B cell (primary cell): ENCODE measurements around the gene SLIT3. TPM values are rescaled to one million over a fixed set of nuclear protein-coding genes. Genes with fewer than 3 reads are reported as not detected.

ENCODE experiments used
- ATAC-seq: fragments of 200-7000 bp; cut with Tn5 transposase; one replicate; pipeline ENCODE4 v1.10.0; 2021; ENCODE audit warnings: low read depth, mild to moderate bottlenecking, moderate number of reproducible peaks, moderate library complexity
- CTCF ChIA-PET: fragments of 350-600 bp; sonication (Branson Sonifier 250); formaldehyde crosslinking; loops from one replicate; lab custom pipeline; 2021; ENCODE audit warnings: antibody characterized with exemption, inconsistent platforms; lab: Charles Lee
- POLR2A ChIA-PET: fragments of 350-600 bp; sonication (Branson Sonifier 250); formaldehyde crosslinking; loops from one replicate; lab custom pipeline; 2021; ENCODE audit warnings: antibody characterized with exemption; lab: Charles Lee
- DNase-seq: peaks from one replicate; pipeline ENCODE4 v3.0.0; 2013
- H2AFZ ChIP-seq: 2 replicates; pipeline ENCODE4 v1.6.1; 2012; ENCODE audit warnings: mild to moderate bottlenecking, low read depth, low read length; ENCODE audit not compliant: insufficient read depth, poor library complexity, severe bottlenecking
- H3K27ac ChIP-seq, 2 donors: 1 replicate in 1 of 2; 2 replicates in 1 of 2; pipeline ENCODE4 v1.5.1; 2012 to 2013; ENCODE audit warnings: low read length in 2 of 2, mild to moderate bottlenecking in 2 of 2, moderate library complexity in 1 of 2
- H3K27me3 ChIP-seq, 4 experiments: fragments of 200-600 bp in 1 of 4; sonication (generic) in 1 of 4; replicated peaks in 1 of 4; 1 replicate in 2 of 4; 2 replicates in 2 of 4; pipeline versions ENCODE4 v1.6.1 to v1.7.0; 2013 to 2016; ENCODE audit warnings: low read length in 3 of 4, mild to moderate bottlenecking in 2 of 4, mixed read lengths in 1 of 4, moderate library complexity in 1 of 4; ENCODE audit not compliant: insufficient read depth in 4 of 4, control insufficient read depth in 3 of 4; ENCODE audit errors: control extremely low read depth in 1 of 4
- H3K36me3 ChIP-seq, 2 experiments: replicated peaks in 1 of 2; 1 replicate in 1 of 2; 2 replicates in 1 of 2; pipeline versions ENCODE4 v1.6.1 to v1.7.1; 2013; ENCODE audit warnings: low read length in 1 of 2; ENCODE audit not compliant: insufficient read depth in 2 of 2, control insufficient read depth in 1 of 2; ENCODE audit errors: control extremely low read depth in 1 of 2, extremely low read depth in 1 of 2
- H3K4me1 ChIP-seq, 2 donors: fragments of 200-600 bp in 1 of 2; sonication (generic) in 1 of 2; 1 replicate in 1 of 2; 2 replicates in 1 of 2; pipeline versions ENCODE4 v1.5.1 to v1.6.1; 2013 to 2017; ENCODE audit warnings: low read length in 2 of 2; ENCODE audit not compliant: control insufficient read depth in 2 of 2, insufficient read depth in 2 of 2
- H3K4me2 ChIP-seq: replicated peaks from 2 replicates; pipeline ENCODE3; 2012; ENCODE audit warnings: mild to moderate bottlenecking, low read depth, low read length; ENCODE audit not compliant: poor library complexity, severe bottlenecking
- H3K4me3 ChIP-seq, 5 experiments: fragments of 200-600 bp in 1 of 5; sonication (generic) in 1 of 5; 1 replicate in 3 of 5; 2 replicates in 2 of 5; pipeline versions ENCODE4 v1.5.1 to v1.7.0; 2011 to 2016; ENCODE audit warnings: low read length in 4 of 5, mild to moderate bottlenecking in 4 of 5, low read depth in 2 of 5, control low read depth in 1 of 5, moderate library complexity in 1 of 5; ENCODE audit not compliant: insufficient read depth in 1 of 5; ENCODE audit errors: control extremely low read depth in 1 of 5, extremely low read depth in 1 of 5
- H3K79me2 ChIP-seq: fragments of 200-600 bp; sonication (generic); one replicate; pipeline ENCODE4 v1.6.0; 2016; ENCODE audit warnings: low read length; ENCODE audit not compliant: control insufficient read depth, insufficient read depth
- H3K9ac ChIP-seq: fragments of 200-600 bp; sonication (generic); 2 replicates; pipeline ENCODE4 v1.6.1; 2017; ENCODE audit warnings: mild to moderate bottlenecking, low read length, moderate library complexity
- H3K9me3 ChIP-seq, 3 donors: one replicate each; pipeline versions ENCODE4 v1.6.1 to v1.7.1; 2013; ENCODE audit warnings: low read length in 2 of 3; ENCODE audit not compliant: control insufficient read depth in 2 of 3, insufficient read depth in 1 of 3; ENCODE audit errors: control extremely low read depth in 1 of 3
- H4K20me1 ChIP-seq: 2 replicates; pipeline ENCODE4 v1.6.0; 2012; ENCODE audit warnings: mild to moderate bottlenecking, low read length; ENCODE audit not compliant: insufficient read depth, control insufficient read depth, poor library complexity, severe bottlenecking
- H3K27ac Mint-ChIP-seq: one replicate; pipeline ENCODE4 v1.8.0; 2021; ENCODE audit warnings: mixed read lengths
- H3K27me3 Mint-ChIP-seq: one replicate; pipeline ENCODE4 v1.8.0; 2021; ENCODE audit warnings: mixed read lengths
- H3K4me1 Mint-ChIP-seq: one replicate; pipeline ENCODE4 v1.8.0; 2021; ENCODE audit warnings: mixed read lengths
- H3K4me3 Mint-ChIP-seq: one replicate; pipeline ENCODE4 v1.8.0; 2021; ENCODE audit warnings: mixed read lengths
- H3K9me3 Mint-ChIP-seq: one replicate; pipeline ENCODE4 v1.8.0; 2022; ENCODE audit warnings: mixed read lengths; ENCODE audit not compliant: insufficient read depth
- CTCF ChIP-seq: fragments of 200-600 bp; IDR thresholded peaks from one replicate; pipeline ENCODE4 v1.8.0; 2022; ENCODE audit warnings: antibody characterized with exemption, mild to moderate bottlenecking
- EZH2 ChIP-seq: IDR thresholded peaks from 2 replicates; pipeline ENCODE4 v1.6.1; 2012; ENCODE audit warnings: borderline replicate concordance, low read depth, mild to moderate bottlenecking, moderate library complexity, low read length; ENCODE audit not compliant: insufficient read depth, poor library complexity, severe bottlenecking
- WGBS: methylation state at CpG from one replicate; pipeline ENCODE4 v1.1.5; 2013; ENCODE audit warnings: missing lambda C conversion rate; ENCODE audit not compliant: insufficient coverage; 5-methylcytosine and 5-hydroxymethylcytosine counted together
- intact Hi-C: fragments of 100-400 bp; cut with micrococcal nuclease; formaldehyde crosslinking; loops from one replicate; pipeline ENCODE4 v1.10.0; 2022
- polyA plus RNA-seq: library from polyadenylated mRNA; depleted of rRNA; stranded (reverse); fragments of >200 nt; gene quantifications from 2 replicates; pipeline ENCODE4 v1.2.3, GENCODE V29; 2012
- total RNA-seq, 2 donors: library from RNA; stranded (reverse); fragments of 120-200 nt in 1 of 2; gene quantifications; 1 replicate in 1 of 2; 2 replicates in 1 of 2; pipeline versions ENCODE4 v1.2.3 to v1.2.4, GENCODE V29; 2013 to 2022

Gene SLIT3
- total and polyA plus RNA-seq, 2 donors (not counting 1 experiment from before 2014, with no cell fraction given), result not detected

- POLR2A ChIA-PET, result no interaction called here
- Mint-ChIP-seq H3K27me3 (peaks cover 13% of the 10 kb centered on the region), H3K9me3 (peaks cover 6% of the 10 kb centered on the region), H3K27ac (no peak overlapping the region), H3K4me3 (no peak overlapping the region), H3K4me1 (no peaks in the 10 kb centered on the region)
- DNase-seq, result no peak
- Histone ChIP-seq H2AFZ (no peak overlapping the region), H3K27ac (no peak overlapping the region), H3K27me3 (no peaks in the 10 kb centered on the region), H3K4me3 (no peak overlapping the region), H3K9ac (no peak overlapping the region), H3K36me3 (no peaks in the 10 kb centered on the region), H3K79me2 (no peaks in the 10 kb centered on the region), H4K20me1 (no peaks in the 10 kb centered on the region), H3K9me3 (peaks cover 0 to 4% (median 0%) of the 10 kb centered on the region in 3 donors), H3K4me2 (no peak overlapping the region), H3K4me1 (no peaks in the 10 kb centered on the region)
- no CpG with 5 or more reads among the region's 1 CpG for WGBS
- TF ChIP-seq EZH2 (no peak), CTCF (no peak)
- no peak for ATAC-seq
- intact Hi-C loops, result no loop called here
- CTCF ChIA-PET, result no interaction called here
Measured at GRCh38 chr5:169281625-169282024, 19.3 kb downstream of the SLIT3 start.

GRCh38 chr5:169280696-169281095, 20.2 kb downstream of the SLIT3 start:
- Mint-ChIP-seq H3K4me1 (no peaks in the 10 kb centered on the region), H3K4me3 (no peak overlapping the region), H3K9me3 (peaks cover 6% of the 10 kb centered on the region), H3K27ac (no peak overlapping the region), H3K27me3 (peaks cover 13% of the 10 kb centered on the region)
- no peaks in the 10 kb centered on the region for H3K4me1 ChIP-seq
- peaks cover 0 to 5% (median 0%) of the 10 kb centered on the region in 3 donors for H3K9me3 ChIP-seq
- TF ChIP-seq CTCF, result no peak
- TF ChIP-seq EZH2, result no peak
- no peaks in the 10 kb centered on the region for H3K27me3 ChIP-seq
- no peak overlapping the region for H3K4me3 ChIP-seq
- H3K36me3 ChIP-seq, result no peaks in the 10 kb centered on the region
- no peaks in the 10 kb centered on the region for H3K79me2 ChIP-seq
- ChIA-PET CTCF (no interaction called here), POLR2A (no interaction called here)
- no peak overlapping the region for H3K9ac ChIP-seq
- ATAC-seq (no peak), DNase-seq (no peak)
- H4K20me1 ChIP-seq, result no peaks in the 10 kb centered on the region
- H2AFZ ChIP-seq, result no peak overlapping the region
- WGBS, result no CpG with 5 or more reads among the region's 3 CpGs
- no peak overlapping the region for H3K27ac ChIP-seq
- intact Hi-C loops, result no loop called here
- no peak overlapping the region for H3K4me2 ChIP-seq
